HCT116 (cell line): ENCODE results near the gene VDAC1. TPM values are rescaled to one million over a fixed set of nuclear protein-coding genes. Genes with fewer than 3 reads are reported as not detected.

Experiments
- ATAC-seq: fragments of 200-7000 bp; cut with Tn5 transposase; 2 replicates; pipeline ENCODE4 v1.9.1; 2020; ENCODE audit warnings: mild to moderate bottlenecking, moderate library complexity
- BruUV-seq: library from RNA; stranded (reverse); fragments of 400-500 nt; replicated peaks from 2 replicates; lab custom pipeline; 2021; lab: Mats Ljungman, UMichigan
- CTCF ChIA-PET: fragments of 300-600 bp; sonication (Branson Sonifier 250); formaldehyde crosslinking; loops from one replicate; lab custom pipeline; 2021; ENCODE audit warnings: antibody characterized with exemption; lab: Charles Lee
- POLR2A ChIA-PET: fragments of 300-600, 350-600 bp; sonication (Branson Sonifier 250); formaldehyde crosslinking; loops from one replicate; lab custom pipeline; 2021; ENCODE audit warnings: antibody characterized with exemption; lab: Charles Lee
- RAD21 ChIA-PET, 2 experiments: fragments of 300-600 bp; sonication (Branson Sonifier 250); formaldehyde crosslinking; loops; one replicate each; lab custom pipeline; 2023; ENCODE audit warnings: low total read pairs in 2 of 2; ENCODE audit not compliant: uncharacterized antibody in 2 of 2, unreplicated experiment in 2 of 2, low non-redundant PET in 1 of 2; lab: Charles Lee
- DNase-seq: peaks from one replicate; pipeline ENCODE4 v3.0.0-alpha.2; 2010; ENCODE audit warnings: low read depth, low spot score
- H2AFZ ChIP-seq: fragments of 200-600 bp; shearing (Covaris generic), sonication (generic); 2 replicates; pipeline ENCODE4 v1.6.1; 2017; ENCODE audit warnings: low read depth, mixed run types, mixed read lengths, antibody characterized with exemption, low read length; ENCODE audit not compliant: poor library complexity, severe bottlenecking
- H3K27ac ChIP-seq: 2 replicates; pipeline ENCODE4 v1.5.1; 2012; ENCODE audit warnings: low read depth, low read length
- H3K27me3 ChIP-seq: fragments of 200-600 bp; sonication (generic); 2 replicates; pipeline ENCODE4 v1.6.1; 2016; ENCODE audit warnings: mixed run types, low read length, mixed read lengths; ENCODE audit not compliant: insufficient read depth
- H3K36me3 ChIP-seq, 2 experiments: fragments of 200-500 bp in 1 of 2; fragments of 200-600 bp in 1 of 2; sonication (Bioruptor generic) in 1 of 2; sonication (generic) in 1 of 2; 2 replicates each; pipeline versions ENCODE4 v1.5.1 to v1.6.1; 2014 to 2016; ENCODE audit warnings: low read length in 2 of 2, inconsistent platforms in 1 of 2, mixed read lengths in 1 of 2, mixed run types in 1 of 2; ENCODE audit not compliant: insufficient read depth in 2 of 2, control insufficient read depth in 1 of 2
- H3K4me1 ChIP-seq, 2 experiments: fragments of 200-600 bp in 1 of 2; sonication (generic) in 1 of 2; 2 replicates each; pipeline versions ENCODE4 v1.5.1 to v1.6.1; 2012 to 2017; ENCODE audit warnings: low read length in 2 of 2, inconsistent platforms in 1 of 2, mild to moderate bottlenecking in 1 of 2, mixed read lengths in 1 of 2, mixed run types in 1 of 2, moderate library complexity in 1 of 2; ENCODE audit not compliant: insufficient read depth in 2 of 2, control insufficient read depth in 1 of 2
- H3K4me2 ChIP-seq: fragments of 200-600 bp; sonication (generic); 2 replicates; pipeline ENCODE4 v1.6.1; 2017; ENCODE audit warnings: mixed run types, low read length, mixed read lengths
- H3K4me3 ChIP-seq, 2 experiments: fragments of 200-600 bp in 1 of 2; sonication (generic) in 1 of 2; replicated peaks in 1 of 2; 2 replicates each; pipeline ENCODE4 v1.5.1; 2011 to 2016; ENCODE audit warnings: low read length in 2 of 2, control low read depth in 1 of 2, low read depth in 1 of 2, mild to moderate bottlenecking in 1 of 2, mixed read lengths in 1 of 2, mixed run types in 1 of 2
- H3K79me2 ChIP-seq: fragments of 200-600 bp; sonication (generic); 2 replicates; pipeline ENCODE4 v1.6.1; 2017; ENCODE audit warnings: mild to moderate bottlenecking, mixed run types, low read length, moderate library complexity, mixed read lengths; ENCODE audit not compliant: insufficient read depth
- H3K9ac ChIP-seq: fragments of 200-600 bp; sonication (generic); 2 replicates; pipeline ENCODE4 v1.6.1; 2016; ENCODE audit warnings: low read length, mixed read lengths
- H3K9me2 ChIP-seq: fragments of 200-600 bp; sonication (generic), shearing (Covaris generic); 2 replicates; pipeline ENCODE4 v1.6.1; 2017; ENCODE audit warnings: mixed run types, mild to moderate bottlenecking, moderate library complexity; ENCODE audit not compliant: insufficient read depth
- H3K9me3 ChIP-seq, 2 experiments: fragments of 200-500 bp in 1 of 2; fragments of 200-600 bp in 1 of 2; sonication (Bioruptor generic) in 1 of 2; sonication (generic) in 1 of 2; 2 replicates each; pipeline ENCODE4 v1.6.1; 2014 to 2017; ENCODE audit warnings: low read length in 2 of 2, mixed read lengths in 2 of 2, inconsistent platforms in 1 of 2, low read depth in 1 of 2, mild to moderate bottlenecking in 1 of 2, mixed run types in 1 of 2, moderate library complexity in 1 of 2; ENCODE audit not compliant: control insufficient read depth in 1 of 2, insufficient read depth in 1 of 2
- H4K20me1 ChIP-seq: fragments of 200-600 bp; sonication (generic), shearing (Covaris generic); 2 replicates; pipeline ENCODE4 v1.6.1; 2017; ENCODE audit warnings: mixed run types, mild to moderate bottlenecking, moderate library complexity; ENCODE audit not compliant: insufficient read depth
- SP1 ChIP-seq: IDR thresholded peaks from 2 replicates; pipeline ENCODE4 v1.6.1; 2012; ENCODE audit warnings: low read depth
- TCF7L2 ChIP-seq: IDR thresholded peaks from 2 replicates; pipeline ENCODE4 v1.7.0; 2011; ENCODE audit warnings: borderline replicate concordance, inconsistent platforms; ENCODE audit not compliant: insufficient read depth, insufficient read length; ENCODE audit errors: extremely low read depth
- ZFX ChIP-seq: fragments of 450-650 bp; IDR thresholded peaks from 2 replicates; pipeline ENCODE4 v1.6.1; 2017
- intact Hi-C: fragments of 100-400 bp; cut with micrococcal nuclease; formaldehyde crosslinking; loops from 2 replicates; pipeline ENCODE4 v1.10.0; 2022
- total RNA-seq: library from RNA; stranded (reverse); gene quantifications from one replicate; pipeline ENCODE4 v1.2.1, GENCODE V29; 2021; ENCODE audit not compliant: unreplicated experiment
- TF ChIP-seq, protein P1 (sequence below), 3 experiments: fragments of 200-600 bp in 1 of 3; sonication (generic) in 1 of 3; IDR thresholded peaks in 2 of 3; conservative IDR thresholded peaks in 1 of 3; 2 replicates each; pipeline ENCODE4 v1.5.1; 2012 to 2017; ENCODE audit warnings: low read depth in 2 of 3, low read length in 2 of 3, antibody characterized with exemption in 1 of 3, borderline replicate concordance in 1 of 3, control low read depth in 1 of 3, mild to moderate bottlenecking in 1 of 3, mixed read lengths in 1 of 3, mixed run types in 1 of 3, moderate library complexity in 1 of 3; ENCODE audit not compliant: insufficient read depth in 1 of 3
- TF ChIP-seq, protein P2 (sequence below): IDR thresholded peaks from 2 replicates; pipeline ENCODE4 v1.6.1; 2012; ENCODE audit warnings: low read depth

VDAC1 gene
- total RNA-seq, 1 experiment from 2014 or later = 269 TPM

DNA sequence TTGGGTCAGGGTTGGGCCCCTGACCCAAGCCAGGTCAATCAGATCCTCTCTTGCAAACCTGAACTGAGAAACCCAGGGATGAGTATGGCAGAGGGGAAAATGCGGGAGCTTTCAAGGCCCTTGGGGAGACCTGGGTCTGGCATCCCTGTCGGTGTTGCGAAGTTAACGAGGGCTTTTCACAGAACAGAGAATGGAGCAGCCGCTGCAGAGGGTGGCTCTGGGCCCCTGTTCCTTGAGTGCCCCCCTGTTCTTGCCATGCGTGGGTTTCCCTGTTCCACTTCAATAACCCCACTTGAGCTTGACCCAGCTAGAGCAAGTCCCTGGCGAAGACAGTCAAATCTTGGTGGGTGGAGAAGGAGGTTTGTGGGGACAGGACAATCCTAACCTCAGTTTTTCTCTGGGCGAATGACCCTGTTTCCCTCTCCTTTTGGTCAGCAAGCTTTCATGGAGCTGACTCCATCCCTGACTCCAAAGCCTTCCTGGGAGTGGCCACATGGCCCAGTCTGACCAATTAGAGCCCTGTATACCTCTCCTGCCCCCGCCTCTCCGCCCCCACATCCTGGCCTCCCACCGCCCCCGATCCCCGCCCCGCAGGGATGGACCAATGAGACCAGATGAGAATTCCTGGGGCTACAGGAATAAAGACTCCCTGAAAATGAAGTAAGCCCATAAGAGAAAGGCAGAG lies 2.9 kb upstream of the VDAC1 start:
- CTCF ChIA-PET = no interaction called here
- intact Hi-C loops = no loop called here
- Histone ChIP-seq H3K4me1 (peaks cover 17 to 30% of the 10 kb centered on the region in 2 experiments), H3K27ac (no peak overlapping the region), H3K9me3 (no peaks in the 10 kb centered on the region), H3K4me3 (no peak overlapping the region), H2AFZ (peak overlapping the region; percentile 20), H3K4me2 (peak overlapping the region; percentile 32; the same call in 1 of the 2 replicates), H3K36me3 (peaks cover 3 to 5% of the 10 kb centered on the region in 2 experiments; a peak in 2 of 4 replicates), H4K20me1 (peaks cover 3% of the 10 kb centered on the region; the same call in 1 of the 2 replicates), H3K9ac (no peak overlapping the region), H3K9me2 (no peaks in the 10 kb centered on the region), H3K79me2 (peaks cover 33% of the 10 kb centered on the region), H3K27me3 (no peaks in the 10 kb centered on the region)
- POLR2A ChIA-PET = no interaction called here
- RAD21 ChIA-PET = no interaction called here
- DNase-seq (no peak), ATAC-seq (no peak)
- TF ChIP-seq, protein P1, sequence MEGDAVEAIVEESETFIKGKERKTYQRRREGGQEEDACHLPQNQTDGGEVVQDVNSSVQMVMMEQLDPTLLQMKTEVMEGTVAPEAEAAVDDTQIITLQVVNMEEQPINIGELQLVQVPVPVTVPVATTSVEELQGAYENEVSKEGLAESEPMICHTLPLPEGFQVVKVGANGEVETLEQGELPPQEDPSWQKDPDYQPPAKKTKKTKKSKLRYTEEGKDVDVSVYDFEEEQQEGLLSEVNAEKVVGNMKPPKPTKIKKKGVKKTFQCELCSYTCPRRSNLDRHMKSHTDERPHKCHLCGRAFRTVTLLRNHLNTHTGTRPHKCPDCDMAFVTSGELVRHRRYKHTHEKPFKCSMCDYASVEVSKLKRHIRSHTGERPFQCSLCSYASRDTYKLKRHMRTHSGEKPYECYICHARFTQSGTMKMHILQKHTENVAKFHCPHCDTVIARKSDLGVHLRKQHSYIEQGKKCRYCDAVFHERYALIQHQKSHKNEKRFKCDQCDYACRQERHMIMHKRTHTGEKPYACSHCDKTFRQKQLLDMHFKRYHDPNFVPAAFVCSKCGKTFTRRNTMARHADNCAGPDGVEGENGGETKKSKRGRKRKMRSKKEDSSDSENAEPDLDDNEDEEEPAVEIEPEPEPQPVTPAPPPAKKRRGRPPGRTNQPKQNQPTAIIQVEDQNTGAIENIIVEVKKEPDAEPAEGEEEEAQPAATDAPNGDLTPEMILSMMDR (IDR thresholded peaks at IDR 0.05 in 2 of 3, conservative IDR thresholded peaks at IDR 0.05 in 1 of 3; ENCODE audit: borderline replicate concordance in 1 of 3, insufficient read depth in 1 of 3, low read depth in 2 of 3, low read length in 2 of 3) = no peak
- no peak for TF ChIP-seq SP1
- TF ChIP-seq, protein P2, sequence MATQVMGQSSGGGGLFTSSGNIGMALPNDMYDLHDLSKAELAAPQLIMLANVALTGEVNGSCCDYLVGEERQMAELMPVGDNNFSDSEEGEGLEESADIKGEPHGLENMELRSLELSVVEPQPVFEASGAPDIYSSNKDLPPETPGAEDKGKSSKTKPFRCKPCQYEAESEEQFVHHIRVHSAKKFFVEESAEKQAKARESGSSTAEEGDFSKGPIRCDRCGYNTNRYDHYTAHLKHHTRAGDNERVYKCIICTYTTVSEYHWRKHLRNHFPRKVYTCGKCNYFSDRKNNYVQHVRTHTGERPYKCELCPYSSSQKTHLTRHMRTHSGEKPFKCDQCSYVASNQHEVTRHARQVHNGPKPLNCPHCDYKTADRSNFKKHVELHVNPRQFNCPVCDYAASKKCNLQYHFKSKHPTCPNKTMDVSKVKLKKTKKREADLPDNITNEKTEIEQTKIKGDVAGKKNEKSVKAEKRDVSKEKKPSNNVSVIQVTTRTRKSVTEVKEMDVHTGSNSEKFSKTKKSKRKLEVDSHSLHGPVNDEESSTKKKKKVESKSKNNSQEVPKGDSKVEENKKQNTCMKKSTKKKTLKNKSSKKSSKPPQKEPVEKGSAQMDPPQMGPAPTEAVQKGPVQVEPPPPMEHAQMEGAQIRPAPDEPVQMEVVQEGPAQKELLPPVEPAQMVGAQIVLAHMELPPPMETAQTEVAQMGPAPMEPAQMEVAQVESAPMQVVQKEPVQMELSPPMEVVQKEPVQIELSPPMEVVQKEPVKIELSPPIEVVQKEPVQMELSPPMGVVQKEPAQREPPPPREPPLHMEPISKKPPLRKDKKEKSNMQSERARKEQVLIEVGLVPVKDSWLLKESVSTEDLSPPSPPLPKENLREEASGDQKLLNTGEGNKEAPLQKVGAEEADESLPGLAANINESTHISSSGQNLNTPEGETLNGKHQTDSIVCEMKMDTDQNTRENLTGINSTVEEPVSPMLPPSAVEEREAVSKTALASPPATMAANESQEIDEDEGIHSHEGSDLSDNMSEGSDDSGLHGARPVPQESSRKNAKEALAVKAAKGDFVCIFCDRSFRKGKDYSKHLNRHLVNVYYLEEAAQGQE = no peak
- TF ChIP-seq TCF7L2 = no peak
- TF ChIP-seq ZFX = no peak
- BruUV-seq = no TSS peak
